ENCODE results near the gene SMIM30.
"Not testable (repeated sequence)": the region's sequence is repeated elsewhere in the genome, so short reads cannot be mapped to it uniquely, and the experiment has no call there.

Gene SMIM30

GRCh38 chr7:113118074-113118959 is at the start of gene SMIM30:
Gene SMIM30 (minus strand): TSS chr7:113118554. CDS start chr7:113117578, 976 bp downstream.
- DNase-seq, result peak; percentile 91

GRCh38 chr7:113166176-113166575 is 47.8 kb upstream of the SMIM30 start:
- not testable (repeated sequence) for DNase-seq

GRCh38 chr7:113161050-113161449 is 42.7 kb upstream of the SMIM30 start:
- DNase-seq, result no peak

GRCh38 chr7:113159746-113160339 is 41.5 kb upstream of the SMIM30 start:
- DNase-seq, result peak; percentile 26

GRCh38 chr7:113158756-113159155 is 40.4 kb upstream of the SMIM30 start:
- DNase-seq, result no peak

- no peak for DNase-seq
Observed at GRCh38 chr7:113154117-113154516, 35.8 kb upstream of the SMIM30 start.

- DNase-seq, result no peak
Observed at GRCh38 chr7:113144817-113145216, 26.5 kb upstream of the SMIM30 start.

GRCh38 chr7:113143486-113144257 is 25.3 kb upstream of the SMIM30 start:
- no peak for DNase-seq

GRCh38 chr7:113142385-113143119 is 24.2 kb upstream of the SMIM30 start:
- DNase-seq, result no peak

- DNase-seq, result no peak
Observed at GRCh38 chr7:113141803-113142202, 23.4 kb upstream of the SMIM30 start.

- no peak for DNase-seq
Observed at GRCh38 chr7:113140956-113141355, 22.6 kb upstream of the SMIM30 start.

- DNase-seq, result no peak
Observed at GRCh38 chr7:113137241-113137640, 18.9 kb upstream of the SMIM30 start.

GRCh38 chr7:113134025-113134424 is 15.7 kb upstream of the SMIM30 start:
- DNase-seq, result no peak

GRCh38 chr7:113131367-113131766 is 13.0 kb upstream of the SMIM30 start:
- no peak for DNase-seq

GRCh38 chr7:113128031-113128430 is 9.7 kb upstream of the SMIM30 start:
- DNase-seq, result no peak

GRCh38 chr7:113125728-113126127 is 7.4 kb upstream of the SMIM30 start:
- no peak for DNase-seq

- no peak for DNase-seq
Observed at GRCh38 chr7:113122744-113123143, 4.4 kb upstream of the SMIM30 start.

GRCh38 chr7:113120647-113121046 is 2.3 kb upstream of the SMIM30 start:
- no peak for DNase-seq

- no peak for DNase-seq
Observed at GRCh38 chr7:113119429-113119828, 1.1 kb upstream of the SMIM30 start.

- not testable (repeated sequence) for DNase-seq
Observed at GRCh38 chr7:113117374-113117774, 980 bp downstream of the SMIM30 start.

- DNase-seq, result no peak
Observed at GRCh38 chr7:113113912-113114311, 4.4 kb downstream of the SMIM30 start.

- DNase-seq, result no peak
Observed at GRCh38 chr7:113109718-113110117, 8.6 kb downstream of the SMIM30 start.

- DNase-seq, result peak; percentile 63
Observed at GRCh38 chr7:113100121-113100603, 18.2 kb downstream of the SMIM30 start.
